Eye (tissue), 1 donor: ENCODE results near the gene FGF22.

ENCODE experiments used
- DNase-seq: peaks from one replicate; pipeline ENCODE4 v3.0.0-alpha.2; 2015

FGF22 gene

GRCh38 chr19:681029-682019 lies 41.6 kb downstream of the FGF22 start:
- no peak for DNase-seq

DNA sequence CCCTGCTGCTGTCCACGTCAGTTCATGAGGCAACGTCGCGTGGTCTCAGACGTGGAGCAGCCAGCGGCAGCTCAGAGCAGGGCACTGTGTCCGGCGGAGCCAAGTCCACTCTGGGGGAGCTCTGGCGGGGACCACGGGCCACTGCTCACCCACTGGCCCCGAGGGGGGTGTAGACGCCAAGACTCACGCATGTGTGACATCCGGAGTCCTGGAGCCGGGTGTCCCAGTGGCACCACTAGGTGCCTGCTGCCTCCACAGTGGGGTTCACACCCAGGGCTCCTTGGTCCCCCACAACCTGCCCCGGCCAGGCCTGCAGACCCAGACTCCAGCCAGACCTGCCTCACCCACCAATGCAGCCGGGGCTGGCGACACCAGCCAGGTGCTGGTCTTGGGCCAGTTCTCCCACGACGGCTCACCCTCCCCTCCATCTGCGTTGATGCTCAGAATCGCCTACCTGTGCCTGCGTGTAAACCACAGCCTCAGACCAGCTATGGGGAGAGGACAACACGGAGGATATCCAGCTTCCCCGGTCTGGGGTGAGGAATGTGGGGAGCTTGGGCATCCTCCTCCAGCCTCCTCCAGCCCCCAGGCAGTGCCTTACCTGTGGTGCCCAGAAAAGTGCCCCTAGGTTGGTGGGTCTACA lies 43.1 kb downstream of the FGF22 start:
- DNase-seq = no peak

GRCh38 chr19:685454-685931 lies 45.8 kb downstream of the FGF22 start:
- DNase-seq = no peak

DNA sequence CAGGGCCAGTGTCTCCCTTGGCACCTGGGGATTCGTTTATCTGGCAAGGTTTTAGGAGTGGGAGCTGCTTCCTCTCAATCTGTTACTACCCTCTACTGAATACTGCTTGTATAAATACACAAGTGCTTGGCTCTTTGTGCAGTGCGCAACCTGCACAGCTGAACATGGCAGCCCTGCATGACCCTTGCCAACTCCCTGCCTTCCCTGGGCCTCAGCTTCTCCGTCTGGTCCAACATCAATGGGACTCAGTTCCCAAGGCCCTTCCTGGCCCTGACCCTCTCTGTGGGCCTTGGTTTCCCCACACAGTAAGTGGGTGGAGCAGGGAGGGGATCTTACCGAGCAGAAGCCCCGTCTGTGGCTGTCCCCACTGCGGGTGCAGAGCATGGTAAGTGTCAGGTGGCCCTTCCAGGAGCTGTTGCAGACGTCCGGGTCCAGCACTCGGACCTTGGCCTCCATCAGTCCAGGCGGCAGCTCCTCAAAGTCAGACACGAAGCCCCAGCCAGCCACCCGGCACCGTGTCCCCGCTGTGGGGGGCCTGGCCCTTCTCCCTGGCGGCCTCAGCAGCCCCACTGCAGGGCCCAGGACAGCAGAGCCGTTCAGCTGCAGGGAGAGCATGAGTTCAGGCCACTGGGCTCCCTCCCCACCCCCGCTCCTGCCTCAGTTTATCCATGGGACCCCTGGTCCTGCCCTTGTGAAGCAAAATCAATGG lies 47.1 kb downstream of the FGF22 start:
- no peak for DNase-seq

DNA sequence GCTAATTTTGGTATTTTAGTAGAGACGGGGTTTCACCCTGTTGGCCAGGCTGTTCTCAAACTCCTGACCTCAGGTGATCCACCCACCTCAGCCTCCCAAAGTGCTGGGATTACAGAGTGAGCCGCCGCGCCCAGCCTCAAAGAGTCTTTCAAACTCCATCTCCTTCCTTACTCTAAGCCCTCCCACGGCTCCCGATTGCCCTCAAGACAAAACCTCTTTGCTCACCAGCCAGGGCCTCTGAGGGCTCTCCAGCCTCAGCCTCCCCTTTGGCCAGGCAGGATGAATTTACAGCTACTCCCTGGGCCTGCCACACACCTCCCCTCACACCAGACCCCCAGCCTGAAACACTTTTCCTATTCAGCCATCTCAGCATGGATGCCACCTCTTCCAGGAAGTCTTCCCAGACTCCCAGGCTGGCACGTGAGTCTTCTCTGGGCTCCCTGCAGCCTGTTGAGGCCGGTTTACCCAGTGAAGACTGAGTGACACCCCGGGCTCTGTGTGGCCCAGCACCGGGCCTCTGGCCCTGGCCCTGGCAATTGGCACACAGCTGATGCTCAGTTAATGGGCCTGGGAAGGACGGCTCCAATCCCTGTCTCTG lies 48.0 kb downstream of the FGF22 start:
- DNase-seq = no peak

GRCh38 chr19:688214-688613 lies 48.5 kb downstream of the FGF22 start:
- DNase-seq = no peak

GRCh38 chr19:688992-689391 lies 49.3 kb downstream of the FGF22 start:
- DNase-seq = no peak

- no peak for DNase-seq
Observed at GRCh38 chr19:690203-690602, 50.5 kb downstream of the FGF22 start.
